Measurements from ENCODE around the gene DERL2.
A peak's percentile ranks its signal among the peaks of the same experiment; 100 is the strongest.

Gene DERL2

DNA sequence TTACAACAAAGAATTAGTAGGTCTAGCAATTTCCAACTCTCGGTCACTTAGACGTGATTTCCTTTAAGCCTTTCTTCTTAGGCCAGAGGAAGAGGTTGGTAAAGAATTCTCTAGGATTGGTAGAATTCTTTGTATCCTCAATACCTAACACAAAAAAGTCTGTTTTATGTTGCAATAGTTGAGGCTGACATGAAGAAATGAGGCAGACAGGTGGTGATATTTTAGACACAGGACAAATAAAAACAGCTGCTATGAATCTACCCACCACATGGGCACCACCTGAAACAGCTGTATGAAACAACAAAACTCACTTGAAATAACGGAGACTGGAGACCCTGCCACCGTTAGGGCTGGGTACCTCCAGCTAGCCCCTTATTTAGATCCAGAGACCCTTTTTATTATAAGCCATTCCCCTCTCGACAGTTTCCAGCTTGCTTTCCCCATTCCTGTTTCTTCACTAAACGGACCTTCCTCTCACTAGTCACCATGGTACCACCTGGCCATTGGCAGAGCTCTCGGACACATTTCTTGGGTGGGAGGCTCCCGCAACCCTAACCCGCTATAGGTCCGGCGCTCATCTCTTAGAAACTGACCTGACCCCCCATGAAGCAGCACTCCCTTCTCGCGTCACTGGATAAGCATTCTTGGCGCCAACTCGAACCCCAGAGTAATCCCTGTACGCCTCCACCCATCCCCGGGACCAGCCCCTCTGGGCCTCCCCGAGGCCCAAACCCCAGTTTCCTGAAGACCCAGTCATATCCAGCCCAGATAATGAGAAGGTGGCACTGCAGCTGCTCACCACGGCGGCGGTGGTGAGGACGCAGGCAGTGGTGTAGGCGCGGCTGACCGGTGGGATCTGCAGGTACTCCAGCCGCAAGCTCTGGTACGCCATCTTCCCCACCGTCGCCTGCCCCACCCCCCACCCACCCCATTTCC, at the start of gene DERL2:
DERL2 (minus strand) TSS at position 909 of the 936 bp plus-strand sequence; CDS start at position 892, 17 bp downstream.
- no peaks in the 10 kb centered on the region for H3K9me3 ChIP-seq (ENCODE audit: control insufficient read depth in 2 of 2, low read length in 2 of 2)
- H3K9ac ChIP-seq (ENCODE audit: low read depth in 1 of 2, low read length in 2 of 2): peak within 1 kb of the TSS; percentile 96 to 99
- peak within 1 kb of the TSS; percentile 100 for H3K27ac ChIP-seq (ENCODE audit: low read depth in 2 of 2, low read length in 2 of 2)
- H3K27me3 ChIP-seq (ENCODE audit: control insufficient read depth in 2 of 2, insufficient read depth in 2 of 2, low read length in 2 of 2): no peaks in the 10 kb centered on the region
- H3K4me3 ChIP-seq (ENCODE audit: low read length in 2 of 2): peak within 1 kb of the TSS; percentile 92 to 99
- H3K4me1 ChIP-seq (ENCODE audit: control insufficient read depth in 2 of 2, insufficient read depth in 2 of 2, low read length in 2 of 2): peaks cover 15 to 17% of the 10 kb centered on the region in 2 donors
- peaks cover 27 to 43% of the 10 kb centered on the region in 2 donors for H3K36me3 ChIP-seq (ENCODE audit: control insufficient read depth in 2 of 2, insufficient read depth in 2 of 2, low read length in 2 of 2)

DNA sequence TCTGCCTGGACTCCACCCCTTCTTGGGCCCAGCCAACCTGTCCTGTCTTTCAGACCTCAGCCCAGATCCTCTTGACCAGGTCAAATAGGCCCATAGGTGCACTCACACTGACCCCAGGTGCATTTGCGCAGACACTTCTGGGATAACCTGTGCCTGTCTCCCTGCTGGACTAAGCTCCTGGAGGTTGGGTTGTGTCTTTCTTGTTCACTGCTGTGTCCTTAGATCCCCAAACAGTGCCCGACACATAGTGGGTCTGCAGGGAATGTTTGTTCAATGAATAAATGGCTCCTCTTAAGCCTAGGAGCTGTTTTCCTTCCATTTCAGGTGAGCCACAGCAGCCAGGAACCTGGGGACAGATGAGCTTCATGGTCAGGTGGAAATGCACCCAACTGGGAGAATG, 49.5 kb upstream of the DERL2 start:
- H3K4me3 ChIP-seq (ENCODE audit: low read length in 2 of 2): no peak overlapping the region
- H3K9me3 ChIP-seq (ENCODE audit: control insufficient read depth in 2 of 2, low read length in 2 of 2): no peaks in the 10 kb centered on the region
- no peaks in the 10 kb centered on the region for H3K4me1 ChIP-seq (ENCODE audit: control insufficient read depth in 2 of 2, insufficient read depth in 2 of 2, low read length in 2 of 2)
- H3K27me3 ChIP-seq (ENCODE audit: control insufficient read depth in 2 of 2, insufficient read depth in 2 of 2, low read length in 2 of 2): no peaks in the 10 kb centered on the region
- H3K36me3 ChIP-seq (ENCODE audit: control insufficient read depth in 2 of 2, insufficient read depth in 2 of 2, low read length in 2 of 2): peaks cover under 1 to 14% of the 10 kb centered on the region in 2 donors
- no peak overlapping the region for H3K27ac ChIP-seq (ENCODE audit: low read depth in 2 of 2, low read length in 2 of 2)
- no peak overlapping the region for H3K9ac ChIP-seq (ENCODE audit: low read depth in 1 of 2, low read length in 2 of 2)

DNA sequence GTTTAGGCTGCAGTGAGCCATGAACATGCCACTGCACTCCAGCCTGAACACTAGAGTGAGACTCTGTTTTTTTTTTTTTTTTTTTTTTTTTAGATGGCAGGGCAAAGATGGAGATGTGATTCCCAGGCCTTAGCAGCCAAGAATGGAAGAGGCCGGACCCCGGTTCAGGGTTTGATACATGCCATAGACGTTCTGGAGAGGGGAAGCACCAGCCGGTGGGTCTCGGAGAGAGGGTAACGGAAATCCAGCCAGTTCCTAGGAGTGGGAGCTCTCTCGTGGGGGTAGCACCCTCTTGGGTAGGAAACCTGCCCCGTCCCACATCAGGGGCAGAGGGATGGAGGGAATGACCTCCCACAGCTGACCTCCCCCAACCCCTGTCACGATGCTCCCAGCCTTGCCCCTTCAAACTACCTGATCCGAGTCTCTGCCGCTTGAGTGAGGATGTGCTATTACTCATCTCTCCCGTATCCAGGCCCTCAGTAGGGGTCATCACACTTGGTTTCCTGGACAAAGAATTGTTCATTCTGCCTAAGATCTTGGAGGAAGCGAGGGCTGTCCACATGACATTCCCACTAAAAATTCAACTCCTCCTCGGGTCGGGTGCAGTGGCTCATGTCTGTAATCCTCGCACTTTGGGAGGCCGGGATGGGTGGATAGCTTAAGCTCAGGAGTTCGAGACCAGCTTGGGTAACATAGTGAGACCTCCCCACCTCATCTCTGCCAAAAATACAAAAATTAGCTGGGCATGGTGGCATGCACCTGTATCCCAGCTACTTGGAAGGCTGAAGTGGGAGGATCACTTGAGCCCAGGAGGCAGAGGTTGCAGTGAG, 47.7 kb upstream of the DERL2 start:
- Histone ChIP-seq H3K9ac (ENCODE audit: low read depth in 1 of 2, low read length in 2 of 2) (no peak overlapping the region), H3K36me3 (ENCODE audit: control insufficient read depth in 2 of 2, insufficient read depth in 2 of 2, low read length in 2 of 2) (peaks cover 3 to 9% of the 10 kb centered on the region in 2 donors), H3K27ac (ENCODE audit: low read depth in 2 of 2, low read length in 2 of 2) (no peak overlapping the region), H3K4me3 (ENCODE audit: low read length in 2 of 2) (no peak overlapping the region), H3K4me1 (ENCODE audit: control insufficient read depth in 2 of 2, insufficient read depth in 2 of 2, low read length in 2 of 2) (no peaks in the 10 kb centered on the region), H3K9me3 (ENCODE audit: control insufficient read depth in 2 of 2, low read length in 2 of 2) (no peaks in the 10 kb centered on the region), H3K27me3 (ENCODE audit: control insufficient read depth in 2 of 2, insufficient read depth in 2 of 2, low read length in 2 of 2) (no peaks in the 10 kb centered on the region)

DNA sequence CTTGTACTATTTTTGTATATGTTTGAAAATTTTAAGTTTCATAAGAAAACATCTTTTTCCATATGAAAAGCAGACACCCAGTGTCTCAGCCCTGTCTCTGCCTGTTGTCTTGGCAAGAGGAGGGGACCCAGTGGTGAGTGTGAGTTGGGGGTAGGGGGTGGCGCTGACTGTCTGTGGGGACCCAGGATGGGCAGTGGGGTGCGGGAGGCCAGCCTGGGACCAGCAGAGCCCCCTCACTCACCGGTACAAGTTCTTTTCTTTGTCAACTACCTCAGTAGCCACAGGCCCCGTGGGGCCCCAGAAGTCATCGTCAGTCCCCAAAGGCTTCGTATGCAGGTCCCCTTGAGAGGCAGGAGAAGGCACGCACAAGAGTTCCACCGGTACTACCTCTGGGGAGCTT, 46.6 kb upstream of the DERL2 start:
- H3K9ac ChIP-seq (ENCODE audit: low read depth in 1 of 2, low read length in 2 of 2): no peak overlapping the region
- no peaks in the 10 kb centered on the region for H3K4me1 ChIP-seq (ENCODE audit: control insufficient read depth in 2 of 2, insufficient read depth in 2 of 2, low read length in 2 of 2)
- H3K36me3 ChIP-seq (ENCODE audit: control insufficient read depth in 2 of 2, insufficient read depth in 2 of 2, low read length in 2 of 2): peaks cover 3 to 9% of the 10 kb centered on the region in 2 donors
- H3K9me3 ChIP-seq (ENCODE audit: control insufficient read depth in 2 of 2, low read length in 2 of 2): no peaks in the 10 kb centered on the region
- no peak overlapping the region for H3K27ac ChIP-seq (ENCODE audit: low read depth in 2 of 2, low read length in 2 of 2)
- no peaks in the 10 kb centered on the region for H3K27me3 ChIP-seq (ENCODE audit: control insufficient read depth in 2 of 2, insufficient read depth in 2 of 2, low read length in 2 of 2)
- H3K4me3 ChIP-seq (ENCODE audit: low read length in 2 of 2): no peak overlapping the region

DNA sequence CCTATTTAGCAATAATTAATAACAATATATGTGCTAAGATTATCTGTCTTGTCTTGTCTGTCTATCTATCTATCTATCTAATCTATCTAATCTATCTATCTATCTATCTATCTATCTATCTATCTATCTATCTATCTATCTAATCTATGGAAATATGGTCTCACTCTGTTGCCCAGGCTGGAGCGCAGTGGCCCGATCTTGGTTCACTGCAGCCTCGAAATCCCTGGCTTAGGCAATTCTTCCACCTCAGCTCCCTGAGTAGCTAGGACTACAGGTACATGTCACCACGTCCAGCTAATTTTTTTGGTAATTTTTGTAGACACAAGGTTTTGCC, 45.1 kb upstream of the DERL2 start:
- H3K9ac ChIP-seq (ENCODE audit: low read depth in 1 of 2, low read length in 2 of 2): no peak overlapping the region
- H3K36me3 ChIP-seq (ENCODE audit: control insufficient read depth in 2 of 2, insufficient read depth in 2 of 2, low read length in 2 of 2): peaks cover 3 to 9% of the 10 kb centered on the region in 2 donors
- no peak overlapping the region for H3K27ac ChIP-seq (ENCODE audit: low read depth in 2 of 2, low read length in 2 of 2)
- no peaks in the 10 kb centered on the region for H3K4me1 ChIP-seq (ENCODE audit: control insufficient read depth in 2 of 2, insufficient read depth in 2 of 2, low read length in 2 of 2)
- H3K27me3 ChIP-seq (ENCODE audit: control insufficient read depth in 2 of 2, insufficient read depth in 2 of 2, low read length in 2 of 2): no peaks in the 10 kb centered on the region
- no peaks in the 10 kb centered on the region for H3K9me3 ChIP-seq (ENCODE audit: control insufficient read depth in 2 of 2, low read length in 2 of 2)
- no peak overlapping the region for H3K4me3 ChIP-seq (ENCODE audit: low read length in 2 of 2)

DNA sequence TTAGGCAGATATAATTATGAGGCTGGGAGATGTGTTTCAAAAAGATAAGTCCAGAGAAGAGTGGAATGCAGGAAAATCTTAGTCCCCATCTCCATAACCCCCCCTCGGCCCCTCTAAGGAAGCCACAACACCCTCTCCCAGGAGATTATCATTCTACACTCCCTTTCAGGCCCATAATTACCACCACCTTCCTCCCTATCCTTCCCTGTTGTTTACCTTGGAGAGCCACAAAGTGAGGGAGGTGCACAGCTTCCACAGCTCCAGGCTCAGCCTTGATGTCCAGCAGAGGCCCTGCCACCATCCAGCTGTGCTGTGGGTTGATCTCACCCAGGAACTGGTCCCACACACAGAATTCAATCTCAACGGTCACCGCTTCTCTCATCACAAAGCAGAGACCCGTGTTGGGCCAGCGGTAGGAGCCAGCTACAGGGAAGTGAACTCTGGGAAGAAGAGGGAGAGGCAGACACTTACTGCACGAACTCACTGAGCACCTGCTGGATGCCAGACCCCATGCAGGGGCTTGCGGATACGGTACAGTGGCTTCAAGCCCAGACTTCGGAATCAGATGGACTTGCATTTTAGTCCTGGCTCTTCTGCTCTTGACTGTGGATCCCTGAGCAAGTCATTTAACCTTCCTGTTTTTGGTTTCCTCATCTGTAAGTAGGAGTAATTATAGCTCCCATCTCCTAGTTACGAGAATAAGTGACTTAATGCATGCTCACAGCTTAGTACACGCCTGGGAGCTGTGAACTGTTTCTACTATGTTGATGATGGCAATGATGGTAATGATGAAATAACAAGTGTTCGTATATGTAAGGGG, 44.5 kb upstream of the DERL2 start:
- Histone ChIP-seq H3K9me3 (ENCODE audit: control insufficient read depth in 2 of 2, low read length in 2 of 2) (no peaks in the 10 kb centered on the region), H3K4me1 (ENCODE audit: control insufficient read depth in 2 of 2, insufficient read depth in 2 of 2, low read length in 2 of 2) (no peaks in the 10 kb centered on the region), H3K9ac (ENCODE audit: low read depth in 1 of 2, low read length in 2 of 2) (no peak overlapping the region), H3K4me3 (ENCODE audit: low read length in 2 of 2) (no peak overlapping the region), H3K36me3 (ENCODE audit: control insufficient read depth in 2 of 2, insufficient read depth in 2 of 2, low read length in 2 of 2) (peaks cover 3 to 5% of the 10 kb centered on the region in 2 donors), H3K27ac (ENCODE audit: low read depth in 2 of 2, low read length in 2 of 2) (no peak overlapping the region), H3K27me3 (ENCODE audit: control insufficient read depth in 2 of 2, insufficient read depth in 2 of 2, low read length in 2 of 2) (no peaks in the 10 kb centered on the region)

DNA sequence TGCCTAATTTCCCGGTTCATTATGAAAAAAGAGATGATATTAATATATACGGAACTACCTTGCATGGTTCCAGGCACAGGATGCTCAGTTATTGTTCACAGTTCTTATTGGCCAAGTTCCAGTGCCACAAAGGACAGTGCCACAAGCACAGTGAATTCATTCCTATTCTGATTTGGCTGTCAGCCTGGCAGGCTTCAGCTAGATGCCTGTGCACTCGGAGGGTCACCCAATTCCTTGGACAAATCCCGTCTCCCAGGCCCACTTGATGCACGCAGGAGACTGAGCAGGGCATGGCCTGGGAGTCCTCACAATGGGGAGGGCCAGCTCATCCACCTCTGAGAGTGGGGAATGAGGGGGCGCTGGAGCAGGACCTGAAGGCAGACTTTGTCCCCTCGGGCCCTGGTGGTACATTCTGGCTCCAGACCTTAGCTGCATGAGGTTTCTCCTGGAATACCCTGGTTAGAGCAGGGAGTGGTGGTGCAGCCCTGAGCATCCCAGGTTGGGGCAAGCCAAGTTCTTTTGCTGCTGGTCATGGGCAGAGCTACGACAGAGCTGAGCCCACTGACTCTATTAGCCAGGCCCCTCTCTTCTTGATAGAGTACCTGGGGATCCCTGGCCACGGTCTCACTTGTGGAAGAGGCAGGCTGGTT, 41.7 kb upstream of the DERL2 start:
- Histone ChIP-seq H3K27me3 (ENCODE audit: control insufficient read depth in 2 of 2, insufficient read depth in 2 of 2, low read length in 2 of 2) (no peaks in the 10 kb centered on the region), H3K4me1 (ENCODE audit: control insufficient read depth in 2 of 2, insufficient read depth in 2 of 2, low read length in 2 of 2) (no peaks in the 10 kb centered on the region), H3K9ac (ENCODE audit: low read depth in 1 of 2, low read length in 2 of 2) (no peak overlapping the region), H3K9me3 (ENCODE audit: control insufficient read depth in 2 of 2, low read length in 2 of 2) (no peaks in the 10 kb centered on the region), H3K36me3 (ENCODE audit: control insufficient read depth in 2 of 2, insufficient read depth in 2 of 2, low read length in 2 of 2) (peaks cover 3 to 5% of the 10 kb centered on the region in 2 donors), H3K27ac (ENCODE audit: low read depth in 2 of 2, low read length in 2 of 2) (no peak overlapping the region), H3K4me3 (ENCODE audit: low read length in 2 of 2) (no peak overlapping the region)

DNA sequence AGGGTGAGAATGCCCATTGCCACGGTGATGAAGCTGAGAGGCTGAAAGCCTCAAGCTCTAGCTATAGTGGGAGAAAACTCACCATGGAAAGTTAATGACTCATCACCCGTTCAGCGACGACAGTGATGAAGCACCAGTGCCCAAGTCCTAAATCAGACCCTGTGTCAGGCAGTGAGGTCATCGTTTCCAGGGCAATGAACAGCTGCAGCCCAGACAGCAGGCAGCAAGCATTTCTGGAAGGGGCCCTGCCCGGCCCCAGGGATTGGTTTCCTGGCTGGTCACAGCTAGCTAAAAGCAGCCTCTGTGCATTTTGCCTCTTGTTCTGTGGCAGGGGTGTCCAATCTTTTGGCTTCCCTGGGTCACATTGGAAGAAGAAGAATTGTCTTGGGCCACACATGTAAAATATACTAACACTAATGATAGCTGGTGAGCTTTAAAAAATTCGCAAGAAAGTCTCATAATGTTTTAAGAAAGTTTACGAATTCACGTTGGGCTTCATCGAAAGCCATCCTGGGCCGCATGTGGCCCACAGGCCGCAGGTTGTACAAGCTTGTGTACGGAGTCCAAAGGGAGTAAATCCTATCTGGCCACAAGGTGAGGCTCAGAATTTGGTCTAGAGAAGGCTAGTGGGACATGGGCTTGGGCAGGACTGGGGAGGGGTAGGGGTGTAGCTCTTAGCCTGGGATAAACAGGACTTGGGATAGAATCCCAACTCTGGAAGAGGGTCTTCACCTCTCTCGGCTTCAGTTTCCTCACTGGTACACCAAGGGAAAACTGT, 41.0 kb upstream of the DERL2 start:
- Histone ChIP-seq H3K27me3 (ENCODE audit: control insufficient read depth in 2 of 2, insufficient read depth in 2 of 2, low read length in 2 of 2) (no peaks in the 10 kb centered on the region), H3K4me3 (ENCODE audit: low read length in 2 of 2) (no peak overlapping the region), H3K4me1 (ENCODE audit: control insufficient read depth in 2 of 2, insufficient read depth in 2 of 2, low read length in 2 of 2) (no peaks in the 10 kb centered on the region), H3K9ac (ENCODE audit: low read depth in 1 of 2, low read length in 2 of 2) (no peak overlapping the region), H3K36me3 (ENCODE audit: control insufficient read depth in 2 of 2, insufficient read depth in 2 of 2, low read length in 2 of 2) (peaks cover 3% of the 10 kb centered on the region in 2 donors), H3K9me3 (ENCODE audit: control insufficient read depth in 2 of 2, low read length in 2 of 2) (no peaks in the 10 kb centered on the region), H3K27ac (ENCODE audit: low read depth in 2 of 2, low read length in 2 of 2) (peak overlapping the region in 1 of 2 donors; percentile 38)

DNA sequence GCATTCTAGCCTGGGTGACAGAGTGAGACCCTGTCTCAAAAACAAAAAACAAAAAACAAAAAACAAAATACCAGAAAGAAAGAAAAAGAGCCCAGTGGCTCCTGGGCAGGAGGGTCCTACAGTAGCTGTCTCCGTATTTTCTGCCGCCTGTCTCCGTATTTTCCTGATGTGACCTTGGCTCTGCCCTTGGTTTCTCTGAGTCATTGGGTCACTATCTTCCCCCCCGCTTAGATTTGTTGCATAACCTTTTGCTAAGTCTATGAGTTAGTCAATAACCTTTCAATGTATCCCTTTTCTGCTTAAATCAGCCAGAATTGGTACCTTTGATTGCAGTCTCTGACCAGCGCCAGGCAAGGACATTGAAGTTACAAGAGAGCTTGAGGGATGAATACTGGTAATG, 37.3 kb upstream of the DERL2 start:
- H3K27ac ChIP-seq (ENCODE audit: low read depth in 2 of 2, low read length in 2 of 2): no peak overlapping the region
- peaks cover 0 to 3% of the 10 kb centered on the region in 2 donors for H3K36me3 ChIP-seq (ENCODE audit: control insufficient read depth in 2 of 2, insufficient read depth in 2 of 2, low read length in 2 of 2)

More for the DNA sequence above, 37.3 kb upstream of the DERL2 start:
- H3K27me3 ChIP-seq (ENCODE audit: control insufficient read depth in 2 of 2, insufficient read depth in 2 of 2, low read length in 2 of 2): no peaks in the 10 kb centered on the region
- no peak overlapping the region for H3K9ac ChIP-seq (ENCODE audit: low read depth in 1 of 2, low read length in 2 of 2)
- H3K9me3 ChIP-seq (ENCODE audit: control insufficient read depth in 2 of 2, low read length in 2 of 2): no peaks in the 10 kb centered on the region
- H3K4me1 ChIP-seq (ENCODE audit: control insufficient read depth in 2 of 2, insufficient read depth in 2 of 2, low read length in 2 of 2): no peaks in the 10 kb centered on the region
- no peak overlapping the region for H3K4me3 ChIP-seq (ENCODE audit: low read length in 2 of 2)

All from mucosa of rectum (tissue), 2 donors.